ENCODE data around the gene RIF1. TPM values are rescaled to one million over a fixed set of nuclear protein-coding genes. Genes with fewer than 3 reads are reported as not detected.
A peak's percentile ranks its signal among the peaks of the same experiment; 100 is the strongest.

RIF1 gene
- total RNA-seq, 1 donor from 2014 or later, result 31.6 TPM

DNA sequence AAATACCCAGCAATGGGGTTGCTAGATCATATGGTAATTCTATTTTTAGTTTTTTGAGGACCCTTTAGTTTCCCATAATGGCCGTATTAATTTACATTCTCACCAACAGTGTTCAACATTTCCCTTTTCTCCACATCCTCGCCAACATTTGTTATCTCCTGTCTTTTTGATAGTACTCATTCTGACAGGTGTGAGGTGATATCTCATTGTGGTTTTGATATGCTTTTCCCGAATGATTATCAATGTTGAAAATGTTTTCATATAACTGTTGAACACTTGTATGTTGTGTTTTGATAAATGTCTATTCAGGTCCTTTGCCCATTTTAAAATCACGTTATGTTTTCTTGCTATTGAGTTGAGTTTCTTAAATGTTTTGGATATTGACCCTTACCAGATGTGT is 5.8 kb upstream of the RIF1 start:
- TF ChIP-seq, protein P1, sequence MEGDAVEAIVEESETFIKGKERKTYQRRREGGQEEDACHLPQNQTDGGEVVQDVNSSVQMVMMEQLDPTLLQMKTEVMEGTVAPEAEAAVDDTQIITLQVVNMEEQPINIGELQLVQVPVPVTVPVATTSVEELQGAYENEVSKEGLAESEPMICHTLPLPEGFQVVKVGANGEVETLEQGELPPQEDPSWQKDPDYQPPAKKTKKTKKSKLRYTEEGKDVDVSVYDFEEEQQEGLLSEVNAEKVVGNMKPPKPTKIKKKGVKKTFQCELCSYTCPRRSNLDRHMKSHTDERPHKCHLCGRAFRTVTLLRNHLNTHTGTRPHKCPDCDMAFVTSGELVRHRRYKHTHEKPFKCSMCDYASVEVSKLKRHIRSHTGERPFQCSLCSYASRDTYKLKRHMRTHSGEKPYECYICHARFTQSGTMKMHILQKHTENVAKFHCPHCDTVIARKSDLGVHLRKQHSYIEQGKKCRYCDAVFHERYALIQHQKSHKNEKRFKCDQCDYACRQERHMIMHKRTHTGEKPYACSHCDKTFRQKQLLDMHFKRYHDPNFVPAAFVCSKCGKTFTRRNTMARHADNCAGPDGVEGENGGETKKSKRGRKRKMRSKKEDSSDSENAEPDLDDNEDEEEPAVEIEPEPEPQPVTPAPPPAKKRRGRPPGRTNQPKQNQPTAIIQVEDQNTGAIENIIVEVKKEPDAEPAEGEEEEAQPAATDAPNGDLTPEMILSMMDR (IDR thresholded peaks at IDR 0.05; ENCODE audit: partially characterized antibody, unreplicated experiment), result no peak
- no peak for DNase-seq
- no peaks in the 10 kb centered on the region for H3K9me3 Mint-ChIP-seq (ENCODE audit: unreplicated experiment)
- H3K4me3 Mint-ChIP-seq (ENCODE audit: unreplicated experiment), result no peak overlapping the region
- no peaks in the 10 kb centered on the region for H3K36me3 Mint-ChIP-seq (ENCODE audit: unreplicated experiment)
- H3K4me1 Mint-ChIP-seq (ENCODE audit: low read depth, unreplicated experiment), result no peaks in the 10 kb centered on the region
- H3K27me3 Mint-ChIP-seq (ENCODE audit: unreplicated experiment), result no peaks in the 10 kb centered on the region
- H3K27ac Mint-ChIP-seq (ENCODE audit: unreplicated experiment), result no peak overlapping the region

DNA sequence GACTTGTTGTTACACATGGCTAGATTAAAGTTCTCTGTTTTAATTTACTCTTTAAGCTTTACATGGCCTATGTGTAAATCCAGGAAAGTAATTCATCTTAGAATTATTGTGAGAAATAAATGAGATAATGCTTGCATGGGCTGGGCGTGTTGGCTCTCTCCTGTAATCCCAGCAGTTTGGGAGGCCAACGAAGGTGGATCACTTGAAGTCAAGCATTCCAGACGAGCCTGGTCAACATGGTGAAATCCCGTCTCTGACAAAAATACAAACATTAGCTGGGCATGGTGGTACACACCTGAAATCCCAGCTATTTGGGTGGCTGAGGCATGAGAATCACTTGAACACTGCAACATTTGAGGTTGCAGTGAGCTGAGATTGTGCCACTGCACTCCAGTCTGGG is 4.3 kb upstream of the RIF1 start:
- Mint-ChIP-seq H3K36me3 (ENCODE audit: unreplicated experiment) (no peaks in the 10 kb centered on the region), H3K4me3 (ENCODE audit: unreplicated experiment) (no peak overlapping the region), H3K27ac (ENCODE audit: unreplicated experiment) (no peak overlapping the region), H3K9me3 (ENCODE audit: unreplicated experiment) (no peaks in the 10 kb centered on the region), H3K4me1 (ENCODE audit: low read depth, unreplicated experiment) (peaks cover under 1% of the 10 kb centered on the region), H3K27me3 (ENCODE audit: unreplicated experiment) (peaks cover 2% of the 10 kb centered on the region)
- no peak for DNase-seq
- TF ChIP-seq, protein P1 (IDR thresholded peaks at IDR 0.05; ENCODE audit: partially characterized antibody, unreplicated experiment), result no peak

- Mint-ChIP-seq H3K9me3 (ENCODE audit: unreplicated experiment) (no peaks in the 10 kb centered on the region), H3K27me3 (ENCODE audit: unreplicated experiment) (peaks cover 2% of the 10 kb centered on the region), H3K36me3 (ENCODE audit: unreplicated experiment) (no peaks in the 10 kb centered on the region), H3K4me1 (ENCODE audit: low read depth, unreplicated experiment) (peaks cover 4% of the 10 kb centered on the region), H3K27ac (ENCODE audit: unreplicated experiment) (no peak overlapping the region), H3K4me3 (ENCODE audit: unreplicated experiment) (no peak overlapping the region)
- TF ChIP-seq, protein P1 (IDR thresholded peaks at IDR 0.05; ENCODE audit: partially characterized antibody, unreplicated experiment), result no peak
- no peak for DNase-seq
Measured at GRCh38 chr2:151407281-151407680, 2.4 kb upstream of the RIF1 start.

- Mint-ChIP-seq H3K4me1 (ENCODE audit: low read depth, unreplicated experiment) (peaks cover 4% of the 10 kb centered on the region), H3K27ac (ENCODE audit: unreplicated experiment) (peak overlapping the region; percentile 91), H3K36me3 (ENCODE audit: unreplicated experiment) (no peaks in the 10 kb centered on the region), H3K9me3 (ENCODE audit: unreplicated experiment) (no peaks in the 10 kb centered on the region), H3K27me3 (ENCODE audit: unreplicated experiment) (peaks cover 2% of the 10 kb centered on the region), H3K4me3 (ENCODE audit: unreplicated experiment) (peak overlapping the region; percentile 98)
- TF ChIP-seq, protein P1 (IDR thresholded peaks at IDR 0.05; ENCODE audit: partially characterized antibody, unreplicated experiment), result no peak
- no peak for DNase-seq
Measured at GRCh38 chr2:151408788-151409600, 708 bp upstream of the RIF1 start.

GRCh38 chr2:151410485-151410834 is 758 bp downstream of the RIF1 start:
- peak overlapping the region; percentile 91 for H3K27ac Mint-ChIP-seq (ENCODE audit: unreplicated experiment)
- no peaks in the 10 kb centered on the region for H3K9me3 Mint-ChIP-seq (ENCODE audit: unreplicated experiment)
- peaks cover 2% of the 10 kb centered on the region for H3K27me3 Mint-ChIP-seq (ENCODE audit: unreplicated experiment)
- peaks cover 4% of the 10 kb centered on the region for H3K4me1 Mint-ChIP-seq (ENCODE audit: low read depth, unreplicated experiment)
- TF ChIP-seq, protein P1 (IDR thresholded peaks at IDR 0.05; ENCODE audit: partially characterized antibody, unreplicated experiment), result no peak
- DNase-seq, result peak; percentile 27
- peak overlapping the region; percentile 98 for H3K4me3 Mint-ChIP-seq (ENCODE audit: unreplicated experiment)
- H3K36me3 Mint-ChIP-seq (ENCODE audit: unreplicated experiment), result no peaks in the 10 kb centered on the region
